ENCODE results near the gene PHLDB3. TPM values are rescaled to one million over a fixed set of nuclear protein-coding genes. Genes with fewer than 3 reads are reported as not detected.

Gene PHLDB3
- total and polyA plus RNA-seq, 12 donors, result 4.0 to 10.0 (median 5.7) TPM

- peak overlapping the region in 2 of 10 donors; percentile 78 to 89 for H3K4me3 ChIP-seq
- TF ChIP-seq CTCF (IDR thresholded peaks at IDR 0.05), result no peak
- intact Hi-C loops (cut with DNase I), result loop anchor here in 6 of 10 donors (5.0 kb wide), 3 partner anchors 35 to 50 kb away; partner anchors contain the start of gene LYPD3 (in 1 of the 6)
- H3K27me3 ChIP-seq, result no peaks in the 10 kb centered on the region
- peaks cover 0 to 23% (median 0%) of the 10 kb centered on the region in 9 donors for H3K36me3 ChIP-seq
- no peak overlapping the region for H3K27ac ChIP-seq
- 77 to 78% methylated on average over 23 of the region's 23 CpGs for WGBS, 2 donors
- H3K4me1 ChIP-seq, result peaks cover 0 to 53% (median 28%) of the 10 kb centered on the region in 9 donors
- H3K9me3 ChIP-seq, result no peaks in the 10 kb centered on the region
- DNase-seq (no peak), ATAC-seq (no peak)
Measured at GRCh38 chr19:43502419-43502976, 2.0 kb downstream of the PHLDB3 start.

GRCh38 chr19:43501661-43502418 lies 2.7 kb downstream of the PHLDB3 start:
- no peaks in the 10 kb centered on the region for H3K9me3 ChIP-seq
- no peaks in the 10 kb centered on the region for H3K27me3 ChIP-seq
- H3K36me3 ChIP-seq, result peaks cover 0 to 30% (median 0%) of the 10 kb centered on the region in 9 donors
- no peak for DNase-seq
- intact Hi-C loops (cut with DNase I), result loop anchor here in 6 of 10 donors (5.0 kb wide), 3 partner anchors 35 to 50 kb away; partner anchors contain the start of gene LYPD3 (in 1 of the 6)
- 62 to 68% methylated on average over 43 of the region's 43 CpGs for WGBS, 2 donors
- TF ChIP-seq CTCF (IDR thresholded peaks at IDR 0.05), result no peak
- no peak for ATAC-seq
- peaks cover 0 to 53% (median 28%) of the 10 kb centered on the region in 9 donors for H3K4me1 ChIP-seq
- peak overlapping the region in 1 of 10 donors; percentile 17 for H3K4me3 ChIP-seq
- no peak overlapping the region for H3K27ac ChIP-seq

- Histone ChIP-seq H3K27me3 (no peaks in the 10 kb centered on the region), H3K4me1 (peaks cover 0 to 42% (median 20%) of the 10 kb centered on the region in 9 donors), H3K36me3 (peaks cover 0 to 43% (median 6%) of the 10 kb centered on the region in 9 donors), H3K27ac (peak overlapping the region in 6 of 10 donors; percentile 10 to 71 (median 54)), H3K9me3 (no peaks in the 10 kb centered on the region), H3K4me3 (no peak overlapping the region)
- WGBS, 2 donors, result 68 to 84% methylated on average over 3 of the region's 3 CpGs
- no peak for TF ChIP-seq CTCF (IDR thresholded peaks at IDR 0.05)
- no peak for DNase-seq
- no peak for ATAC-seq
- intact Hi-C loops (cut with DNase I), result no loop called here
Measured at GRCh38 chr19:43499042-43499441, 5.5 kb downstream of the PHLDB3 start.

- no peak overlapping the region for H3K4me3 ChIP-seq
- TF ChIP-seq CTCF (IDR thresholded peaks at IDR 0.05), result no peak
- no peaks in the 10 kb centered on the region for H3K9me3 ChIP-seq
- H3K27me3 ChIP-seq, result no peaks in the 10 kb centered on the region
- H3K36me3 ChIP-seq, result peaks cover 0 to 46% (median 6%) of the 10 kb centered on the region in 9 donors
- peak; percentile 60 to 83 (median 74) for ATAC-seq
- peak in 1 of 2 donors; percentile 45 for DNase-seq
- intact Hi-C loops (cut with DNase I), result no loop called here
- 59 to 65% methylated on average over 5 of the region's 5 CpGs for WGBS, 2 donors
- H3K27ac ChIP-seq, result peak overlapping the region in 6 of 10 donors; percentile 10 to 71 (median 54)
- peaks cover 0 to 39% (median 18%) of the 10 kb centered on the region in 9 donors for H3K4me1 ChIP-seq
Measured at GRCh38 chr19:43498233-43498842, 6.2 kb downstream of the PHLDB3 start.
